NOMO-1 treated with dmso at 0.1 percent for 144 hours (cell line): ENCODE data around the gene RXYLT1.
"Not testable (repeated sequence)": the region's sequence is repeated elsewhere in the genome, so short reads cannot be mapped to it uniquely, and the experiment has no call there.

Experiments used
- DNase-seq: peaks from one replicate; lab custom pipeline; 2025; ENCODE audit not compliant: unreplicated experiment; lab: John Stamatoyannopoulos, UW

The RXYLT1 gene

GRCh38 chr12:63802012-63802608, 22.4 kb downstream of the RXYLT1 start:
- no peak for DNase-seq

DNA sequence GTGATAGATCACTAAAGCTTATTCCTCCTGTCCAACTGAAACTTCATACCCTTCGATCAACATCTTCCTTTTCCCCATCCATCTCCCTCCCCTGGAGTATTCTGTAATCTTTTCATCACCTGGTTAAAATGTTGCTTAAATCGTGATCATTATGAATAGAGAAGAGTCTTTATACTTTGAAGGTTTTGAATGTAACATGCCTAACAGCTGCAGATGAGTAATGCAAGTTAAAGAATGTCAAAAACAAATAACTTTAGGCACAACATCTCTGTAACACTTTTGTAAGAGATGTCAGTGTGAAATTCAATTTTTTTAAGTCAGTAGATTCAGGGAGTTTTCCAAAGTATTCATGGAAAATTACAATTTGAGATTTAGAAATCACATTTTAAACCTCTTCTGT, 25.0 kb downstream of the RXYLT1 start:
- DNase-seq = no peak

GRCh38 chr12:63805704-63806672, 26.3 kb downstream of the RXYLT1 start:
- no peak for DNase-seq

DNA sequence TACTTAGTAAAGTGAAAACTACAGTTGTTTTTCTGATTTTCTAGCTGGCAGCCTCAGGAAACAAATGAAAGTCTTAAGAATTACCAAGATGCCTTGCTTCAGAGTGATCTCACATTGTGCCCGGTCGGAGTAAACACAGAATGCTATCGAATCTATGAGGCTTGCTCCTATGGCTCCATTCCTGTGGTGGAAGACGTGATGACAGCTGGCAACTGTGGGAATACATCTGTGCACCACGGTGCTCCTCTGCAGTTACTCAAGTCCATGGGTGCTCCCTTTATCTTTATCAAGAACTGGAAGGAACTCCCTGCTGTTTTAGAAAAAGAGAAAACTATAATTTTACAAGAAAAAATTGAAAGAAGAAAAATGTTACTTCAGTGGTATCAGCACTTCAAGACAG, 28.9 kb downstream of the RXYLT1 start:
- DNase-seq = no peak

DNA sequence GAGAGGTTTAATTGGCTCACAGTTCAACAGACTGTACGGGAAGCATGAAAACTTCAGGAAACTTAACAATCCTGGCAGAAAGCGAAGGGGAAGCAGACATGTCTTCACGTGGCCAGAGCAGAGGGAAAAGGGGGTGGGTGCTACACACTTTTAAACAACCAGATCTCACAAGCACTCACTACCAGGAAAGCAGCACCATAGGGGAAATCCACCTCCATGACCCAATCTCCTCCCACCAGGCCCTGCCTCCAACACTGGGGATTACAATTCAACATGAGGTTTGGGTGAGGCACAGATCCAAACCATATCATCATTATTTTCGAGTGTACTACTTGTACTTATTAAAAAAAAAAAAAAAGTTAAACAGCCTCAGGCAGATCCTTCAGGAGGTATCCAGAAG, 29.9 kb downstream of the RXYLT1 start:
- DNase-seq = no peak

DNA sequence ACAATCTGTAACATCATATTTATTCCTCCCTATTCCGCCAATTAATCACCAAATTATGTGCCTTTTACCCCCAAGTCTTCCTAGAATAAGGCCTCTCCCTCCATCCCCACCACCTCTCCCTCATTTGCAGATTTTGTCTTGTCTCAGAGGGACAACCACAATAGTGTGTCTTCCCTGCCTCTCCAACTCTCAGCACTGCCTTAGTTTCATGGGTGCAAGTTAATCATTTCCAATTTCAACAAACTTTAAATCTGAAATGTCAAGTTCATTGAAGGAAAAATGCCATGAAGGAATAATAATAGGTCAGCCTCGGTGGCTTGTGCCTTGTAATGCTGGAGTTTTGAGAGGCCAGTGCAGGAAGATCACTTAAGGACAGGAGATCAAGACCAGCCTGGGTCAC, 31.6 kb downstream of the RXYLT1 start:
- no peak for DNase-seq

DNA sequence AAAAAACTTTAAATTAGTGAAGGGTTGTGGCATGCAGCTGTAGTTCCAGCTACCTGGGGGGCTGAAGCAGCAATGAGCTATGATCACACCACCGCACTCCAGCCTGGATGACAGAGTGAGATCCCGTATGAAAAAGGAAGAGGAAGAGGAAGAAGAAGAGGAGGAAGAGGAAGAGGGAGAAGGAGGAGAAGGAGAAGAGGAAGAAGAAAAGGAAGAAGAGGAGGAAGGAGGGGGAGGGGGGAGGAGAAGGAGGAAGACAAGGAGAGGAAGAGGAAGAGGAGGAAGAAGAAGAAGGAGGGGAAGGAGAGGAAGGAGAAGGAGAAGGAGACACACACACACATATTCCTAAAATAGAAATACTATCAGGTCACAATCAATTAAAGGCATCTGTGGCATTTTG, 32.0 kb downstream of the RXYLT1 start:
- DNase-seq = no peak

- no peak for DNase-seq
Measured at GRCh38 chr12:63814146-63814772, 34.5 kb downstream of the RXYLT1 start.

- no peak for DNase-seq
Measured at GRCh38 chr12:63815482-63815852, 35.8 kb downstream of the RXYLT1 start.

DNA sequence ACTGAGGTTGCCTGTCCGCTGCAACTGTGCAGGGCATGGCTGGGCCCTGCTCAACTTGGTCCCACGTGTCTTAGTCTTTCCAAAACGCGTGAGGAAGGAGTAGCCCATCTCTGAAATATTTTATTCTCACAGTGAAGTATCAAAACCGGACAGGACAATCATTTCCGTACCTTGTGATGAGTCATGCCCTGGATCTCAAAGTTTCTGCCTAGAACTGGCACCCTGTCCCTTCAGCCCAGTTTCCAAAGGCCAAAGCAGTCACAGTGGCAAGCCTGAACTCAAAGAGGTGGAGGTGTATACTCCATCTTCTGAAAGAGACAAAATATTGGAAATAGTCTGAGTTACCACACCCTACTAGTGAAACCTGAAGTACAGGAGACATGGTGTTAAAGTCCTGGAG, 36.3 kb downstream of the RXYLT1 start:
- no peak for DNase-seq

DNA sequence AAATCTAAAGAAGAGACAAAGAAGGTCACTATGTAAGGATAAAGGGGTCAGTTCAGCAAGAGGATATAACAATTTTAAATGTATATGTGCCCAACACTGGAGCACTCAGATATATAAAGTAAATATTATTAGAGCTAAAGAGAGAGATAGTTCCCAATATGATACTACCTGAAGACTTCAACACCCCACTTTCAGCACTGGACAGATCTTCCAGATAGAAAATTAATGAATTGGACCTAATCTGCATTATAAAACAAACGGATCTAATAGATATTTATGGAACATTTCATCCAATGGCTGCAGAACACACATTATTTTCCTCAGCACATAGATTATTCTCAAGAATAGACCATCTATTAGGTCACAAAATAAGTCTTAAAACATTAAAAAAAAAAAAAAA, 40.7 kb downstream of the RXYLT1 start:
- DNase-seq = no peak

- DNase-seq = no peak
Measured at GRCh38 chr12:63821781-63822251, 42.1 kb downstream of the RXYLT1 start.

- DNase-seq = no peak
Measured at GRCh38 chr12:63822352-63822751, 42.6 kb downstream of the RXYLT1 start.

GRCh38 chr12:63823040-63823439, 43.3 kb downstream of the RXYLT1 start:
- no peak for DNase-seq

GRCh38 chr12:63826006-63826585, 46.4 kb downstream of the RXYLT1 start:
- no peak for DNase-seq

- no peak for DNase-seq
Measured at GRCh38 chr12:63828867-63829266, 49.2 kb downstream of the RXYLT1 start.

GRCh38 chr12:63836046-63836445, 56.3 kb downstream of the RXYLT1 start:
- no peak for DNase-seq

- DNase-seq = no peak
Measured at GRCh38 chr12:63836936-63837335, 57.2 kb downstream of the RXYLT1 start.

DNA sequence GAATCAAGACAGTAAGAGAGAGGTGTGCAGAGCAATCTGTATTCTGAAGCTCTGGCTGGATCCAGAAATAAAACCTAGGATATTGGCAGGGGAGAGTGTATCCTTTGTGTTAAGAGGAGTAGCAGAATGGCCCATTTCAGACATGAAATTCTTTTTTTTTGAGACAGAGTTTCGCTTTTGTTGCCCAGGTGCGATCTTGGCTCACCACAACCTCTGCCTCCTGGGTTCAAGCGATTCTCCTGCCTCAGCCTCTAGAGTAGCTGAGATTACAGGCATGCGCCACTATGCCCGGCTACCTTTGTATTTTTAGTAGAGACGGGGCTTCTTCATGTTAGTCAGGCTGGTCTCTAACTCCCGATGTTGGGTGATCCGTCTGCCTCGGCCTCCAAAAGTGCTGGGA, 58.7 kb downstream of the RXYLT1 start:
- no peak for DNase-seq

GRCh38 chr12:63841011-63841410, 61.3 kb downstream of the RXYLT1 start:
- DNase-seq = no peak

- DNase-seq = no peak
Measured at GRCh38 chr12:63841571-63841970, 61.9 kb downstream of the RXYLT1 start.

GRCh38 chr12:63842750-63843149, 63.0 kb downstream of the RXYLT1 start:
- not testable (repeated sequence) for DNase-seq
